IPS-NIHi11 (cell line): ENCODE data around the gene GNG3.
A peak's percentile ranks its signal among the peaks of the same experiment; 100 is the strongest.
"Not testable (repeated sequence)": the region's sequence is repeated elsewhere in the genome, so short reads cannot be mapped to it uniquely, and the experiment has no call there.

Experiments
- DNase-seq: peaks from one replicate; pipeline ENCODE4 v3.0.0; 2012; ENCODE audit warnings: mixed read lengths, low spot score

Gene GNG3

GRCh38 chr11:62687508-62688396 lies 19.7 kb upstream of the GNG3 start:
- no peak for DNase-seq

DNA sequence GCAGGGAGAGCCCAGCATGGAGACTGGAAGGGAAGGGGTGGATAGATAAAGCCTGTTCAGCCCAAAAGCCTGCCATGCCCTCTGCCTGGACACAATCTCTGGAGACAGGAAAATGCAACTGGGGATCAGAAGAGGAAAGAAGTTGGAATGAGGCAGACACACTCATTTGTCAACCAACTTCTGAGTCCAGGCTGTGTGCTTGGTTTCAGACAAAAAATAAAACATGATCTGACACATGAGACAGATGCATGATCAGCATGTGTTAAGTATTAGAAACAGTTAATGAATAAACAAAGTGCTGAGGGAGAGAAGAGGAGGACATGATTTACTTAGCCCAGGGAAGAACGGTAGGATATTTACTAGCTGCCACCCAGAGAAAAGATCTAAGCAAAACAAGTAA lies 19.0 kb upstream of the GNG3 start:
- no peak for DNase-seq

GRCh38 chr11:62689421-62690183 lies 17.9 kb upstream of the GNG3 start, which contains the start of gene LRRN4CL:
Gene LRRN4CL, minus strand, starts transcription at chr11:62689530. Its CDS starts 1,022 bp downstream, at chr11:62688508.
- no peak for DNase-seq

GRCh38 chr11:62693624-62694023 lies 13.9 kb upstream of the GNG3 start:
- DNase-seq = not testable (repeated sequence)

GRCh38 chr11:62694455-62695167 lies 12.9 kb upstream of the GNG3 start:
- DNase-seq = peak; percentile 81

GRCh38 chr11:62702246-62702645 lies 5.2 kb upstream of the GNG3 start:
- no peak for DNase-seq

DNA sequence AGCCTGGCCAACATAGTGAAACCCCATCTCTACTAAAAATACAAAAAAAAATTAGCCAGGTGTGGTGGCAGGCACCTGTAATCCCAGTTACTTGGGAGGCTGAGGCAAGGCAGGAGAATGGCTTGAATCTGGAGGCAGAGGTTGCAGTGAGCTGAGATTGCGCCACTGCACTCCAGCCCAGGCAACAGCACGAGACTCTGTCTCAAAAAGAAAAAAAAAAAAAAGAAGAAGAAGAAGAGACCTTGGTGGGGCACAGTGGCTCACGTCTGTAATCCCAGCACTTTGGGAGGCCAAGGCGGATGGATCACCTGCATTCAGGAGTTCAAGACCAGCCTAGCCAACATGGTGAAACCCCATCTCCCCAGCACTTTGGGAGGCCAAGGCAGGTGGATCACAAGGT lies 3.6 kb upstream of the GNG3 start:
- not testable (repeated sequence) for DNase-seq

DNA sequence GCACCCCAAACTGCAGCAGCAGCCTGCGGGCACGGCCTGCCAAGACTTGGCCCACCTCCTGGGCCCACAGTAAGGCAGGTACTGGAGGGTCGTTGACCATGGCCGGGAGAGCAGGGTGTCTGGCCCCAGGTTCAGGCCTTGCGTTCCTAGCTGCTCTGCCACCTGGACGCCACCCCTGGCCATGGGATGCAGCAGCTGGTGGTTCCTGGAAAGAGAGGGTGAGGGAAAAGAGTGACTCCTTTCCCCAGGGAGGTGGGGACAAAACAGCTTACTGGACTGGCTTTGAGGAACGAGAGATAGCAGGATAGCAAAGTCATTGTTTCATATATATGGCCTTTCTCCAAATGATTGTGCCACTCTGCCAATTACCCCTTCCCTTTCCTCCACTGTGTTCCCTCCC lies 2.1 kb upstream of the GNG3 start:
- no peak for DNase-seq

DNA sequence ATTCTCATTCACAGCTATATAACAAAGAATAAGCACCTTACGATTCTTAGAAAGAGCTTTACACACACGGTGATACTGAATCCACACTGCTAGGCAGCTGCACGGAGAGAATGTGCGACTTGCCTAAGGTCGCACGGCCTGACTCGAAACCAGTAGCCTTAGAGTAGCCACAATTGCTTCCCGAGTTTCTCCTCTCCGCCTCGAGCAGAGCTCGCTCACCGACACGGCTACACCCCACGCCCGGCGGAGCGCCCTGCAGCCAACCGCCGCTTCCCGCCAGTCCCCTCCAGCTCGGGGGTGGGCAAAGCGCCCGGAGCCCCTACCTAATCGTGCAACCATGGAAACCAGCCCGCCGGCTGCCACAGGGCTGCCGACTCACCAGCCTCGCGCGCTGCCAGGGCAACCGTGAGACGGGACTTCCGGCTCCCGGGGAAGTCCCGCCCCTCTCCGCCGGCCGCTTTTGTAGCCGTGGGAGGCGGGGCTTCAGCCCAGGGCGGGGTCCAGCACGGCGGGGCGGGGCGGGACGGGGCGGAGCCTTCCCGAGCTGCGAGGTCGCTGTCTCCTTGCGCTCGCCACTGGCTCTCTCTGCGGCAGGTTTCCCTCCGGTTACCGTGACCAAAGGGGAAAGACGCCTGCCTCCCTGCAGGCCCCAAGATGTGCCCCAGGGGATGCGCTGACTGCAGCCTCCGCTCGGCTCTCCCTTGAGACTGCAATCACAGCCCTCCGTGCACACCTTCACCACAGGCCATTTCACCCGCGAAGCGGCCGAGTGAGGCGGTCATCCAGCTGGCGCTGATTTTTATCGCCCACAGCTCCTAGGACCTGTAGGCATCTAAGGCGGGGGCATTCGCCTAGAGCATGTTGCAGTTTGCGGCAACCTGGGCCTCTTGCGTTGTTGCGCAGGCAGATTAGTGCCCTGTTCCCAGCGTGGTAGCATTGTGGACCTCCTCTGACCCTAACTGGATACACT lies 1.3 kb upstream of the GNG3 start:
- peak; percentile 95 for DNase-seq

GRCh38 chr11:62706850-62707247 lies 627 bp upstream of the GNG3 start:
- DNase-seq = no peak

DNA sequence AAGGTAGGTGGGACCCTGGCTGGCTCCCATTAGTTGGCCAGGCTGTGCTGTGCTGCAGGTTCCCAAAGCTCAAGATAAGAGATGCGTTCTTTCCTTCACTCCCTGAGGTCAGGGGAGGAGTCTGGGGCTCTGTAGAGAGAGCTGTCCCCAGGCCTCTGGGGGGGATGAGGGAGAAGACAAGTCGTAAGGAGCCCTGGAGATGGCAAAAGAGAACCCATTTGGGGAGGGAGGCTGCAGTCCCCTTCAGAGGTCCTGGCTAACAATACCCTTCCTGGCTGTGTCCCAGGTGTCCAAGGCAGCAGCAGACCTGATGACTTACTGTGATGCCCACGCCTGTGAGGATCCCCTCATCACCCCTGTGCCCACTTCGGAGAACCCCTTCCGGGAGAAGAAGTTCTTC lies 916 bp downstream of the GNG3 start:
- no peak for DNase-seq

DNA sequence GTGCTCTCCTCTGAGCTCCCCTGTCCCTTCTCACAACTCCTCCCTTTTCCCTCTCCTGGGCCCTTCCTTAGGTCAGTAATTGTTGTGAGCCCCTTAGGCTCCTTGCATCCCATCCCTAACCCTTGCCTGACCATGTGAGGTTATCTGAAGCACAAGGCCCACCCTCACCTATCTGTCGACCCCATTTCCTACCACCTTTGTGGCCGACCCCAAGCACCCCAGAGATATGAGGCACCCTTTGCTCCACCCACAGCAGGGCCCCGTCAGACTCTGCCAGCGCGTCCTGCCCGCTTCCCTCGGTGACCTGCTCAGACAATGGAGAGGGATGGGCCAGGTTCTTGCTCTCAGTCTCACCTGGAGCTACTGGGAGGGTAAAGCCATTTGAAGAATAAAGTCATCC lies 1.3 kb downstream of the GNG3 start:
- no peak for DNase-seq

DNA sequence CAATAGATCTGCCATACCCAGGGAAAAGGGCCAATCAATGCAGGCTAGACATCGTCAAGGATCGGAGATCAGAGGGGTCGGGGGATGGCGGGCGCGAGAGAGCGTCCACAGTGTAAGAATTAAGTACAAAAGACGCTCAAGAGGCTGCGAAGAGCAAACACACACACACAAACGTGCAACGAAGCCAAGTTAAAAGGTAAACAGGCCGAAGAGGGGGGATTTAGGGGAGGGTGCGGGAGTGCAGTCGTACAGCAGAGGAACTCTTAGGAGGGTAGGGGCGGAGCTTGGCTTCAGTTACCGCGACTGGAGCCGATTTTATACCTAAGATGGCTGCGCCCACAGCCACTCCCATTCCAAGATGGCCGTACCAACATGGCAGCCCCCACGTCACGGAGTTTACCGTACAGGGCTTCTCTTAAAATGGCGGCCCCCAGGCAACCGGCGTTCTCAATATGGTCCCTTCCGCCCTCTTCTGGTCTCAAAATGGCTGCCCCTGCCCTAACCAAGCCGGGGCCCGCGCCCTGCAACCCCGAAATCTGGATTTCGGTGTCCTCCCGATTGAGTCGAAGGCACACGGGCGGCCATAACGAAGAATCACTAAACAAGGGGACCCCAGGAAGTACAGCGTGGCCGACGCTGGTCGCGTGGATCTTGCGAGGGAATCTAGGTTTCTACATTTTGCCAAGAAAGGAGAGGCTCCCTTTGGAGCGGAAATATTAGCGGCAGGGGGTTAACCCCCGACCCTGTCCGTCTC lies 1.9 kb downstream of the GNG3 start:
- DNase-seq = peak; percentile 81

GRCh38 chr11:62710001-62710345 lies 2.5 kb downstream of the GNG3 start:
- no peak for DNase-seq

DNA sequence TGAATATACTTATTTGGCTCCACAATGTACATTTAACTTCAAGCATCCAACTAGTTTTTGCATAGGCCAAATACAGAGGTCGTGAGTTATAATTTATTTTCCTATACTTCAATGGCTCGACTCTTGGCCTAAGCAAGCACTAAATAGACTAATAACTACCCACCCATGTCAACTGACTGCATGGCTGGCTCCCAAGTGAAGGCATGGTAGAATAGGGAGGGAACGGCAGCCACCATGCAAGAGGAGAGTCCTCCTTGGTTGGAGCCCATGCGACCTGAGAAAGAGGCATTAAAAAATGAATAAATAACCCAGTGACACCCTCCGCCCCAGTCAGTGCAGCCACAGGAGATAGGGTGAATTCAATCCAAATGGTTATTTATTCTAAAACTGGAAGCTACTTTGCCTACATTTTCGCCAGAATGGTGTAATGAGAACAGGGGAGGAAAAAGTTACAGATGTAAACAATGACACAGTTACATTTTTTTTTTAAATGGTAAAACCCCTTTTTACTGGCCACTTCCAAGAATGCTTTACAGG lies 4.9 kb downstream of the GNG3 start:
- DNase-seq = no peak

GRCh38 chr11:62712861-62713260 lies 5.4 kb downstream of the GNG3 start:
- no peak for DNase-seq

DNA sequence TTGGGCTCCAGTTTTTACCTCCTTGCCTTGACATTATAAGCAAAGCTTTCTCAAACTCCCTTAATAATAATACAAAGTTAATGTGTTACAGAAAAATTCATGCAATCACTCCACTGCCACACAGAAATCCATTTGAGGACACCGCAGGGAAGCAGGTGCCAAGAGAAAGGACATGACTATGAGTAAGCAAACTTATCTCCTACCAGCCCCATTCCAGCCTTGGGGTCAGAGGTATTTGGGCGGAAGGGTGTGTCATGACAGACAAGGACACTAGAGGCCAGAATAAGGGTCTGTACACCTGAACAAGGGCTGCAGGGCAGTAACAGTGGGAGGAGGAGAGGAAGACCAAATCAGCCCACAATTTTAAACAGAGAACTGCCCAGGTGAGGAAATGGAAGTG lies 5.9 kb downstream of the GNG3 start:
- DNase-seq = no peak

GRCh38 chr11:62715150-62716130 lies 8.0 kb downstream of the GNG3 start:
- no peak for DNase-seq

DNA sequence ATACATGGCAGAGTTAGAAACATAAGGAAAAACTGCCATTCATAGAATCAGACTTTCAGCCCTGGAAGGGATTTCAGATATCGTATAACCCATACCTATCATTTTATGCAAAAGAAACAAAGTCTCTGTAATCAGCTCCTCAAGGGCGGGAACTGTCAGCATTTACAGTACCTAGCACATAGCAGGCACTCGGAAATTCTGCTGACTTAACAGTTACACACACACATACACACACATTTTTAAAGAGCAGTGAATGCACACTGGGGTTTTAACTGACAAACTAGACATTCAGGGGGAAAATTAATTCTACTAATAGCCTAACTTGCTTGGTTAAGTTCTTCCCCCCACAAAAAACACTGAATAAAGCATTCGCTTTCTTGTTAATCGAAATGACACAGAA lies 8.7 kb downstream of the GNG3 start:
- DNase-seq = no peak
